Tibial nerve (tissue), 4 donors: ENCODE measurements around the gene PGK1.
"Not testable (repeated sequence)": the region's sequence is repeated elsewhere in the genome, so short reads cannot be mapped to it uniquely, and the experiment has no call there.

Source experiments
- CTCF ChIP-seq, 5 experiments: fragments of 200-600 bp in 3 of 5; fragments of 450-650 bp in 2 of 5; sonication (generic) in 3 of 5; IDR thresholded peaks; one replicate each; pipeline ENCODE4 v1.5.1; 2016 to 2019; ENCODE audit warnings: antibody characterized with exemption in 5 of 5, mild to moderate bottlenecking in 3 of 5, moderate library complexity in 2 of 5
- EP300 ChIP-seq, 2 donors: sonication (generic); formaldehyde crosslinking; IDR thresholded peaks; one replicate each; pipeline ENCODE4 v1.6.1; 2017; ENCODE audit warnings: antibody characterized with exemption in 2 of 2, mild to moderate bottlenecking in 1 of 2
- POLR2A ChIP-seq, 2 donors: fragments of 450-650 bp; IDR thresholded peaks; one replicate each; pipeline ENCODE4 v1.6.1; 2017; ENCODE audit warnings: antibody characterized with exemption in 2 of 2, mild to moderate bottlenecking in 2 of 2, moderate library complexity in 2 of 2

- TF ChIP-seq CTCF, EP300, POLR2A (IDR thresholded peaks at IDR 0.05): not testable (repeated sequence)
Measured at GRCh38 chrX:78125781-78126180, 21.7 kb downstream of the PGK1 start.
